Keratinocyte (primary cell): Measurements from ENCODE around the gene MTHFR. TPM values are rescaled to one million over a fixed set of nuclear protein-coding genes. Genes with fewer than 3 reads are reported as not detected.

Experiments used
- DNase-seq: peaks from one replicate; pipeline ENCODE4 v3.0.0-alpha.2; 2011; ENCODE audit warnings: low read depth, missing footprints, low spot score
- FAIRE-seq: peaks from 2 replicates; lab custom pipeline; 2011; peaks lifted over from hg19 to GRCh38; lab: Jason Lieb, UNC
- H2AFZ ChIP-seq: 2 replicates; pipeline ENCODE4 v1.6.0; 2012; ENCODE audit warnings: low read length, control low read depth, inconsistent platforms; ENCODE audit not compliant: control insufficient read depth
- H3K27ac ChIP-seq: 2 replicates; pipeline ENCODE4 v1.5.1; 2011; ENCODE audit warnings: low read length; ENCODE audit not compliant: control insufficient read depth, insufficient read depth
- H3K27me3 ChIP-seq: 3 replicates; pipeline ENCODE4 v1.6.0; 2011; ENCODE audit warnings: low read length; ENCODE audit not compliant: control insufficient read depth, insufficient read depth; ENCODE audit errors: extremely low read depth
- H3K36me3 ChIP-seq, 2 experiments: 2 replicates in 1 of 2; 3 replicates in 1 of 2; pipeline ENCODE4 v1.5.1; 2011; ENCODE audit warnings: low read length in 2 of 2, mild to moderate bottlenecking in 1 of 2; ENCODE audit not compliant: control insufficient read depth in 2 of 2, insufficient read depth in 2 of 2; ENCODE audit errors: extremely low read depth in 1 of 2
- H3K4me1 ChIP-seq: 3 replicates; pipeline ENCODE4 v1.5.1; 2011; ENCODE audit warnings: low read length; ENCODE audit not compliant: control insufficient read depth, insufficient read depth; ENCODE audit errors: extremely low read depth
- H3K4me2 ChIP-seq: 3 replicates; pipeline ENCODE4 v1.6.0; 2011; ENCODE audit warnings: low read depth, low read length; ENCODE audit not compliant: control insufficient read depth, insufficient read depth; ENCODE audit errors: extremely low read depth
- H3K4me3 ChIP-seq, 3 experiments: fragments of 200-600 bp in 1 of 3; sonication (generic) in 1 of 3; 2 replicates in 2 of 3; 3 replicates in 1 of 3; pipeline ENCODE4 v1.5.1; 2011 to 2016; ENCODE audit warnings: low read length in 3 of 3, mild to moderate bottlenecking in 3 of 3, control low read depth in 2 of 3, inconsistent platforms in 1 of 3, low read depth in 1 of 3, mixed read lengths in 1 of 3, mixed run types in 1 of 3, moderate library complexity in 1 of 3; ENCODE audit not compliant: control insufficient read depth in 2 of 3, insufficient read depth in 2 of 3; ENCODE audit errors: extremely low read depth in 1 of 3
- H3K79me2 ChIP-seq: 2 replicates; pipeline ENCODE4 v1.6.0; 2012; ENCODE audit warnings: low read length; ENCODE audit not compliant: control insufficient read depth, insufficient read depth
- H3K9ac ChIP-seq: 3 replicates; pipeline ENCODE4 v1.6.0; 2011; ENCODE audit warnings: low read length; ENCODE audit not compliant: control insufficient read depth, insufficient read depth; ENCODE audit errors: extremely low read depth
- H3K9me1 ChIP-seq: 3 replicates; pipeline ENCODE4 v1.6.0; 2011; ENCODE audit warnings: low read length; ENCODE audit not compliant: control insufficient read depth, insufficient read depth; ENCODE audit errors: extremely low read depth
- H3K9me3 ChIP-seq: 2 replicates; pipeline ENCODE4 v1.5.1; 2012; ENCODE audit warnings: low read depth, low read length; ENCODE audit not compliant: control insufficient read depth
- H4K20me1 ChIP-seq: 3 replicates; pipeline ENCODE4 v1.6.0; 2011; ENCODE audit warnings: low read length; ENCODE audit not compliant: control insufficient read depth, insufficient read depth; ENCODE audit errors: extremely low read depth
- EZH2 ChIP-seq: IDR thresholded peaks from one replicate; pipeline ENCODE4 v1.6.1; 2012; ENCODE audit warnings: inconsistent platforms, mild to moderate bottlenecking, low read length, moderate library complexity
- dilution Hi-C: fragments of 300-500 bp; cut with MboI; formaldehyde crosslinking; loops from one replicate; pipeline ENCODE4 v1.7.0; 2020; ENCODE audit warnings: low sequenced_read_pairs; ENCODE audit not compliant: extremely low pct_ligation_motif_present
- polyA plus RNA-seq, 5 experiments: library from polyadenylated mRNA; depleted of rRNA in 3 of 5; stranded (reverse) in 3 of 5; stranded (forward) in 1 of 5; unstranded in 1 of 5; fragments of >200 nt; gene quantifications; 1 replicate in 1 of 5; 2 replicates in 3 of 5; 3 replicates in 1 of 5; pipeline versions ENCODE4 v1.2.1 to v1.2.3, GENCODE V29; 2011 to 2012; ENCODE audit warnings: missing spikeins in 2 of 5, low read depth in 1 of 5, low replicate concordance in 1 of 5
- TF ChIP-seq, protein P1 (sequence below), 3 experiments: IDR thresholded peaks in 1 of 3; conservative IDR thresholded peaks in 1 of 3; optimal IDR thresholded peaks in 1 of 3; 2 replicates in 2 of 3; 3 replicates in 1 of 3; pipeline versions ENCODE3 to v1.5.1; 2011; ENCODE audit warnings: low read length in 3 of 3, mild to moderate bottlenecking in 3 of 3, moderate library complexity in 2 of 3, control low read depth in 1 of 3, inconsistent platforms in 1 of 3; ENCODE audit not compliant: insufficient read depth in 2 of 3; ENCODE audit errors: extremely low read depth in 1 of 3

The MTHFR gene
- polyA plus RNA-seq, 1 donor (not counting 4 experiments of a cell fraction or from before 2014, with no cell fraction given) = 5.2 TPM

DNA sequence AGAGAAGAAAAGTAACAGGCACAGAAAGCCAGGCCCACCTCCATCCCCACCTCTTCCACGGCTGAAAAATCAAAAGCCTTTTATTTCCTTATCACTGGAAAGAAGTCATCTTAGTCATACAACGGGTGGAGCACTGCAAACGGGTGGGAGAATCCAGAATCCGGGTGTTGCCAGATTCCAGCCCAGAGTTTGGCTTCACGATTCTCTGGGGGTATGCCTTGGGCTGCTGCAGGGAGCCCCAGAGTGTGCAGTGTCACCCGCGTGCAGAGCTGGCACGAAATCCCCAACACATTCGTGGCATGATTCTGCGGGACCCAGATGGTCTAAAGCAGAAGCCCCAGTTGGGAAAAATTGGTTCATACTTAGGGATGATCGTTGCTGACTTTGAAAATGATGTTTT lies 44.4 kb upstream of the MTHFR start:
- dilution Hi-C loops = no loop called here

DNA sequence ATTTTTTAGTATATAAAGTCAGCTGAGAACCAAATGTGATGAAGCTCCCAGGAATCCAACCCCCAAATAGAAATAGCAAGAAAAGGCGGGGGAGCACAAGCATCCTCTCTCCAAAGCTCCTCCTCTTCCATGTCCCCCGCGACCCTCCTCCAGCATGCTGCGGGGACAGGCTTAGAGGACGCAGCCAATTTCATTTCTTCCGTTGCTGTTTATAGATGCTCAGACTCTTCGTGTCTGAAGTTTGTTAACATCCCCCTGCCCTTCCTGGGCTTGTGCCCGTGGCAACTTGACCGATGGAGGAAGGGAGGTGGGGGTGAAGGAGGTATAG lies 42.6 kb upstream of the MTHFR start:
- Histone ChIP-seq H3K4me3 (no peak overlapping the region), H2AFZ (no peak overlapping the region), H3K36me3 (peaks cover 10 to 22% of the 10 kb centered on the region in 2 experiments), H3K27ac (no peak overlapping the region), H3K9me3 (no peaks in the 10 kb centered on the region), H3K79me2 (no peaks in the 10 kb centered on the region), H3K4me1 (no peaks in the 10 kb centered on the region), H3K27me3 (no peaks in the 10 kb centered on the region), H3K9me1 (no peaks in the 10 kb centered on the region), H3K4me2 (no peak overlapping the region), H3K9ac (no peak overlapping the region), H4K20me1 (peaks cover 2% of the 10 kb centered on the region)
- TF ChIP-seq, protein P1, sequence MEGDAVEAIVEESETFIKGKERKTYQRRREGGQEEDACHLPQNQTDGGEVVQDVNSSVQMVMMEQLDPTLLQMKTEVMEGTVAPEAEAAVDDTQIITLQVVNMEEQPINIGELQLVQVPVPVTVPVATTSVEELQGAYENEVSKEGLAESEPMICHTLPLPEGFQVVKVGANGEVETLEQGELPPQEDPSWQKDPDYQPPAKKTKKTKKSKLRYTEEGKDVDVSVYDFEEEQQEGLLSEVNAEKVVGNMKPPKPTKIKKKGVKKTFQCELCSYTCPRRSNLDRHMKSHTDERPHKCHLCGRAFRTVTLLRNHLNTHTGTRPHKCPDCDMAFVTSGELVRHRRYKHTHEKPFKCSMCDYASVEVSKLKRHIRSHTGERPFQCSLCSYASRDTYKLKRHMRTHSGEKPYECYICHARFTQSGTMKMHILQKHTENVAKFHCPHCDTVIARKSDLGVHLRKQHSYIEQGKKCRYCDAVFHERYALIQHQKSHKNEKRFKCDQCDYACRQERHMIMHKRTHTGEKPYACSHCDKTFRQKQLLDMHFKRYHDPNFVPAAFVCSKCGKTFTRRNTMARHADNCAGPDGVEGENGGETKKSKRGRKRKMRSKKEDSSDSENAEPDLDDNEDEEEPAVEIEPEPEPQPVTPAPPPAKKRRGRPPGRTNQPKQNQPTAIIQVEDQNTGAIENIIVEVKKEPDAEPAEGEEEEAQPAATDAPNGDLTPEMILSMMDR (optimal IDR thresholded peaks at IDR 0.05 in 1 of 3, IDR thresholded peaks at IDR 0.05 in 1 of 3, conservative IDR thresholded peaks at IDR 0.05 in 1 of 3; ENCODE audit: extremely low read depth in 1 of 3, insufficient read depth in 2 of 3, low read length in 3 of 3) = no peak
- no peak for TF ChIP-seq EZH2
- no peak for DNase-seq
- dilution Hi-C loops = no loop called here
- no peak for FAIRE-seq

More for the DNA sequence above, 44.4 kb upstream of the MTHFR start:
- no peak for TF ChIP-seq EZH2
- TF ChIP-seq, protein P1 (optimal IDR thresholded peaks at IDR 0.05 in 1 of 3, IDR thresholded peaks at IDR 0.05 in 1 of 3, conservative IDR thresholded peaks at IDR 0.05 in 1 of 3; ENCODE audit: extremely low read depth in 1 of 3, insufficient read depth in 2 of 3, low read length in 3 of 3) = no peak
- FAIRE-seq (no peak), DNase-seq (no peak)
- Histone ChIP-seq H3K9ac (no peak overlapping the region), H3K4me3 (no peak overlapping the region), H3K79me2 (no peaks in the 10 kb centered on the region), H3K4me2 (no peak overlapping the region), H3K4me1 (no peaks in the 10 kb centered on the region), H3K9me1 (no peaks in the 10 kb centered on the region), H3K36me3 (peaks cover 4 to 8% of the 10 kb centered on the region in 2 experiments), H3K27me3 (peaks cover 4% of the 10 kb centered on the region), H2AFZ (no peak overlapping the region), H3K9me3 (no peaks in the 10 kb centered on the region), H3K27ac (no peak overlapping the region), H4K20me1 (peaks cover 2% of the 10 kb centered on the region)
